Tibial artery (tissue), 4 donors: Measurements from ENCODE around the gene PEX14.

Experiments
- DNase-seq, 2 donors: peaks; one replicate each; pipeline ENCODE4 v3.0.0-alpha.2; 2019
- H3K27ac ChIP-seq, 2 donors: fragments of 200-600 bp; sonication (generic) in 1 of 2; 1 replicate in 1 of 2; 2 replicates in 1 of 2; pipeline ENCODE4 v1.5.1; 2018 to 2019; ENCODE audit warnings: mild to moderate bottlenecking in 1 of 2
- H3K27me3 ChIP-seq, 2 donors: fragments of 200-600 bp; sonication (generic) in 1 of 2; one replicate each; pipeline versions ENCODE4 v1.5.1 to v1.6.0; 2016 to 2019
- H3K36me3 ChIP-seq, 3 donors: fragments of 200-600 bp; sonication (generic) in 2 of 3; one replicate each; pipeline ENCODE4 v1.5.1; 2016 to 2019; ENCODE audit warnings: mild to moderate bottlenecking in 2 of 3
- H3K4me1 ChIP-seq, 4 donors: fragments of 200-600 bp; sonication (generic) in 2 of 4; 1 replicate in 3 of 4; 2 replicates in 1 of 4; pipeline ENCODE4 v1.5.1; 2016 to 2019
- H3K4me3 ChIP-seq, 2 donors: fragments of 200-600 bp; sonication (generic) in 1 of 2; 1 replicate in 1 of 2; 2 replicates in 1 of 2; pipeline ENCODE4 v1.5.1; 2018 to 2019; ENCODE audit warnings: mild to moderate bottlenecking in 2 of 2
- H3K9me3 ChIP-seq, 3 donors: fragments of 200-600 bp; sonication (generic) in 1 of 3; one replicate each; pipeline ENCODE4 v1.5.1; 2016 to 2019
- intact Hi-C: fragments of 100-400 bp; cut with DNase I; formaldehyde crosslinking; loops from one replicate; pipeline ENCODE4 v1.15.0; 2023; ENCODE audit warnings: low total_unique reads
- TF ChIP-seq, protein P1 (sequence below), 2 experiments: fragments of 200-600 bp in 1 of 2; fragments of 450-650 bp in 1 of 2; IDR thresholded peaks; one replicate each; pipeline ENCODE4 v1.5.1; 2017 to 2019; ENCODE audit warnings: antibody characterized with exemption in 2 of 2, mild to moderate bottlenecking in 1 of 2, moderate library complexity in 1 of 2

Gene PEX14

DNA sequence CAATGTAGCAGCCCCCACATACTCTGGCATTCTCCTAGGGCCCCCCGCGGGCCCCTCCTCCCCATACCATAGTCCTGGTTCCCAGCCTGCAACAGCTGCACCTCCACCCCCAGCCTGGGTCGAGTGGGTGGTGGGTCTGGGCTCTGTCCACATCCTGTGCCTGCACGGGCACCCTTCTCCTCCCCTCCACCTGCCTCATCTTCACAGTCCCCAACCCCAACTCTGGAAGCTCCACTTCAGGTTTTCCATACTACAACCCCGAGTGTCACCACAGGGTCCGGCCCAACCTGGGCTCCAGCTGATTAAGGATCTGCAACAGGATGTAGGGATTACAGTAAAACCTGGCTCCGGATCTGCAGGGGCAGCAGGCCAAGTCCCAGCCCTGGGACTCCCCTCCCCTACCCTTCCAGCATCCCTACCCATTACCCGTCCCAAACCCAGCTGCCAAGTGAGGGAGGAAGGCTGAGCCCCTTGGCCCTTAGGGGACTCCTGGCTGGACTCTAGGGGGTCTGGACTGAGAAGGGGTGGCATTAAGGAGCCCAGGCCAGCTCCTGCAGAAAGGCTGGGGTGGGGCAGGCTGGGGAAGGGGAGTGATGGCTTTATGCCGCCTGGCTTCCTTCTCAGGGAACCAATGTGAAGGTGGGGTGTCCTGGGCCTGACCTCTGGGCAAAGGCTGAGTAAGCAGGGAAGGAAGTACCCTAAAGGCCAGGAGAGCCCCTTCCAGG is 204.9 kb downstream of the PEX14 start:
- DNase-seq: no peak
- TF ChIP-seq, protein P1, sequence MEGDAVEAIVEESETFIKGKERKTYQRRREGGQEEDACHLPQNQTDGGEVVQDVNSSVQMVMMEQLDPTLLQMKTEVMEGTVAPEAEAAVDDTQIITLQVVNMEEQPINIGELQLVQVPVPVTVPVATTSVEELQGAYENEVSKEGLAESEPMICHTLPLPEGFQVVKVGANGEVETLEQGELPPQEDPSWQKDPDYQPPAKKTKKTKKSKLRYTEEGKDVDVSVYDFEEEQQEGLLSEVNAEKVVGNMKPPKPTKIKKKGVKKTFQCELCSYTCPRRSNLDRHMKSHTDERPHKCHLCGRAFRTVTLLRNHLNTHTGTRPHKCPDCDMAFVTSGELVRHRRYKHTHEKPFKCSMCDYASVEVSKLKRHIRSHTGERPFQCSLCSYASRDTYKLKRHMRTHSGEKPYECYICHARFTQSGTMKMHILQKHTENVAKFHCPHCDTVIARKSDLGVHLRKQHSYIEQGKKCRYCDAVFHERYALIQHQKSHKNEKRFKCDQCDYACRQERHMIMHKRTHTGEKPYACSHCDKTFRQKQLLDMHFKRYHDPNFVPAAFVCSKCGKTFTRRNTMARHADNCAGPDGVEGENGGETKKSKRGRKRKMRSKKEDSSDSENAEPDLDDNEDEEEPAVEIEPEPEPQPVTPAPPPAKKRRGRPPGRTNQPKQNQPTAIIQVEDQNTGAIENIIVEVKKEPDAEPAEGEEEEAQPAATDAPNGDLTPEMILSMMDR (IDR thresholded peaks at IDR 0.05): no peak
- Histone ChIP-seq H3K4me3 (no peak overlapping the region), H3K36me3 (no peaks in the 10 kb centered on the region), H3K27ac (no peak overlapping the region), H3K9me3 (no peaks in the 10 kb centered on the region), H3K4me1 (peaks cover 0 to 97% (median 64%) of the 10 kb centered on the region in 4 donors), H3K27me3 (no peaks in the 10 kb centered on the region)
- intact Hi-C loops: loop anchor here (10.0 kb wide), 1 partner anchor 115 kb away; the partner anchor contains the start of gene CASZ1
